Vagina (tissue), 2 donors: ENCODE results near the gene TRO. TPM values are rescaled to one million over a fixed set of nuclear protein-coding genes. Genes with fewer than 3 reads are reported as not detected.

Experiments used
- DNase-seq, 2 donors: peaks; one replicate each; pipeline ENCODE4 v3.0.0-alpha.2; 2017; ENCODE audit errors: extremely low spot score in 2 of 2
- H3K27ac ChIP-seq: fragments of 200-600 bp; sonication (generic); one replicate; pipeline ENCODE4 v1.5.1; 2019
- H3K27me3 ChIP-seq: fragments of 200-600 bp; sonication (generic); one replicate; pipeline ENCODE4 v1.5.1; 2019
- H3K36me3 ChIP-seq, 2 donors: fragments of 200-600 bp; sonication (generic); one replicate each; pipeline ENCODE4 v1.5.1; 2017 to 2019
- H3K4me1 ChIP-seq: fragments of 200-600 bp; sonication (generic); one replicate; pipeline ENCODE4 v1.5.1; 2019
- H3K4me3 ChIP-seq, 2 donors: fragments of 200-600 bp; sonication (generic); 1 replicate in 1 of 2; 2 replicates in 1 of 2; pipeline ENCODE4 v1.5.1; 2016 to 2019
- H3K9me3 ChIP-seq: fragments of 200-600 bp; sonication (generic); one replicate; pipeline ENCODE4 v1.5.1; 2019
- CTCF ChIP-seq, 3 experiments: fragments of 450-650 bp in 2 of 3; fragments of 200-600 bp in 1 of 3; sonication (generic) in 1 of 3; IDR thresholded peaks; one replicate each; pipeline ENCODE4 v1.5.1; 2017 to 2019; ENCODE audit warnings: antibody characterized with exemption in 3 of 3, mild to moderate bottlenecking in 2 of 3, moderate library complexity in 2 of 3
- POLR2A ChIP-seq, 2 donors: fragments of 450-650 bp; IDR thresholded peaks; one replicate each; pipeline ENCODE4 v1.6.1; 2017; ENCODE audit warnings: antibody characterized with exemption in 2 of 2, mild to moderate bottlenecking in 2 of 2, moderate library complexity in 2 of 2
- POLR2AphosphoS5 ChIP-seq, 2 donors: sonication (generic); formaldehyde crosslinking; IDR thresholded peaks; one replicate each; pipeline ENCODE4 v1.9.0; 2017; ENCODE audit warnings: antibody characterized with exemption in 2 of 2, mild to moderate bottlenecking in 2 of 2, low read depth in 1 of 2; ENCODE audit not compliant: insufficient read depth in 1 of 2
- intact Hi-C: fragments of 100-400 bp; cut with DNase I; formaldehyde crosslinking; loops from one replicate; pipeline ENCODE4 v1.15.1; 2023
- total RNA-seq: library from RNA; depleted of rRNA; stranded (reverse); fragments of >200 nt; gene quantifications from one replicate; pipeline ENCODE4 v1.2.3, GENCODE V29; 2016

Gene TRO
- total RNA-seq, 1 donor from 2014 or later: 12.3 TPM

- Histone ChIP-seq H3K4me3 (no peak overlapping the region), H3K27ac (no peak overlapping the region), H3K36me3 (peaks cover 0 to 5% of the 10 kb centered on the region in 2 donors), H3K4me1 (no peaks in the 10 kb centered on the region), H3K27me3 (no peaks in the 10 kb centered on the region), H3K9me3 (no peaks in the 10 kb centered on the region)
- no peak for TF ChIP-seq CTCF (IDR thresholded peaks at IDR 0.05)
- TF ChIP-seq POLR2AphosphoS5 (IDR thresholded peaks at IDR 0.05; ENCODE audit: insufficient read depth in 1 of 2, low read depth in 1 of 2): no peak
- no peak for TF ChIP-seq POLR2A (IDR thresholded peaks at IDR 0.05)
- DNase-seq: peak in 1 of 2 donors; percentile 92
- intact Hi-C loops: no loop called here
These were observed 8.3 kb downstream of the TRO start for GRCh38 chrX:54928876-54929275.

- no peaks in the 10 kb centered on the region for H3K4me1 ChIP-seq
- no peak overlapping the region for H3K27ac ChIP-seq
- intact Hi-C loops: loop anchor here (10.0 kb wide), 1 partner anchor 114 kb away; no protein-coding TSS in a partner anchor
- H3K4me3 ChIP-seq: no peak overlapping the region
- DNase-seq: peak; percentile 74 to 75
- no peaks in the 10 kb centered on the region for H3K9me3 ChIP-seq
- H3K36me3 ChIP-seq: peaks cover 0 to 5% of the 10 kb centered on the region in 2 donors
- no peaks in the 10 kb centered on the region for H3K27me3 ChIP-seq
- TF ChIP-seq POLR2AphosphoS5 (IDR thresholded peaks at IDR 0.05; ENCODE audit: insufficient read depth in 1 of 2, low read depth in 1 of 2): no peak
- TF ChIP-seq POLR2A (IDR thresholded peaks at IDR 0.05): no peak
- TF ChIP-seq CTCF (IDR thresholded peaks at IDR 0.05): no peak
These were observed 9.8 kb downstream of the TRO start for GRCh38 chrX:54930291-54931049.

GRCh38 chrX:54931107-54931506 lies 10.5 kb downstream of the TRO start:
- DNase-seq: no peak
- peaks cover 0 to 5% of the 10 kb centered on the region in 2 donors for H3K36me3 ChIP-seq
- intact Hi-C loops: loop anchor here (10.0 kb wide), 1 partner anchor 114 kb away; no protein-coding TSS in a partner anchor
- no peaks in the 10 kb centered on the region for H3K27me3 ChIP-seq
- H3K4me3 ChIP-seq: no peak overlapping the region
- no peaks in the 10 kb centered on the region for H3K9me3 ChIP-seq
- H3K27ac ChIP-seq: no peak overlapping the region
- no peaks in the 10 kb centered on the region for H3K4me1 ChIP-seq
- TF ChIP-seq POLR2A (IDR thresholded peaks at IDR 0.05): no peak
- no peak for TF ChIP-seq POLR2AphosphoS5 (IDR thresholded peaks at IDR 0.05; ENCODE audit: insufficient read depth in 1 of 2, low read depth in 1 of 2)
- TF ChIP-seq CTCF (IDR thresholded peaks at IDR 0.05): no peak

GRCh38 chrX:54933150-54933826 lies 12.7 kb downstream of the TRO start:
- H3K4me3 ChIP-seq: no peak overlapping the region
- no peaks in the 10 kb centered on the region for H3K4me1 ChIP-seq
- intact Hi-C loops: loop anchor here (10.0 kb wide), 1 partner anchor 112 kb away; no protein-coding TSS in a partner anchor
- peak in 1 of 2 donors; percentile 72 for DNase-seq
- H3K36me3 ChIP-seq: peaks cover 0 to 5% of the 10 kb centered on the region in 2 donors
- no peaks in the 10 kb centered on the region for H3K27me3 ChIP-seq
- no peak overlapping the region for H3K27ac ChIP-seq
- H3K9me3 ChIP-seq: no peaks in the 10 kb centered on the region
- TF ChIP-seq POLR2AphosphoS5 (IDR thresholded peaks at IDR 0.05; ENCODE audit: insufficient read depth in 1 of 2, low read depth in 1 of 2) (no peak), CTCF (IDR thresholded peaks at IDR 0.05) (no peak)
